Daoy (cell line): ENCODE results near the gene PTPN11. TPM values are rescaled to one million over a fixed set of nuclear protein-coding genes. Genes with fewer than 3 reads are reported as not detected.

Experiments
- DNase-seq: peaks from one replicate; pipeline ENCODE4 v3.0.0-alpha.2; 2015; ENCODE audit warnings: low read depth
- total RNA-seq: library from RNA; depleted of rRNA; stranded (reverse); fragments of >200 nt; shearing (Covaris generic); gene quantifications from 2 replicates; pipeline ENCODE4 v1.2.3, GENCODE V29; 2014; rRNA removed

PTPN11 gene
- total RNA-seq, 1 experiment from 2014 or later: 107 TPM

DNA sequence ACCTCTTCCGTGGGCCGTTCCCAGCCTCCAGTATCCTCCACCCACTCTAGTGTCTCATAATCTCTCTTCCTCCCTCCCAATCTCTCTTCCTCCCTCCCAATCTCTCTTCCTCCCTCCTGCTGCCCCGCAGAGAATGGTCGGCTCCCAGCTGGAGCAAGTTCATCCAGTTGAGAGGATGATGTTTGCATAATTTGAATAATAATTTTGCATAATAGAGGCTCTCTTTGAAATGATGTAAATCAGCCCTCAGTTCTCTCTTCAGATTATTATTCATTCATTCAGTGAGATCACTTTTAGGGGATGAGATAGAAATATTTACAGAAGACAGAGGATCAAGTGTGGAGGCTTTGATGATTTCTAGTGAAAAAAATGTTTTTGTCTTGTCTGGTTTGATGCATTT lies 125.0 kb downstream of the PTPN11 start:
- DNase-seq: no peak

DNA sequence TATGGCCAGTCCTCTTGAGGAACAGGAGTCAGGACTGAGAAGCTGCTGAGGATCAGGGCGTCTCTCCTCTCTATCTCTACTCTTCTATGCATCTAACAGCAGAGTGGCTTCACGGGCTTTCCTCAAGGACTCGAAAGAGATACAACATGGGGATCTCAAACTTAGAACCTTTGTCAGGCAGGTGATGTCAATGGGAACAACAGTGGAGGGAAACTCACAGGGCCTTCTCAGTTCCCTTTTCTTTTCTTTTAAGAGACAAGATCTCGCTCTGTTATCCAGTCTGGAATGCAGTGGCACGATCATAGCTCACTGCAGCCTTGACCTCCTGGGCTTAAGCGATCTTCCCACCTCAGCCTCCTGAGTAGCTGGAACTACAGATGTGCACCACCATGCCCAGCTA lies 127.6 kb downstream of the PTPN11 start:
- no peak for DNase-seq

DNA sequence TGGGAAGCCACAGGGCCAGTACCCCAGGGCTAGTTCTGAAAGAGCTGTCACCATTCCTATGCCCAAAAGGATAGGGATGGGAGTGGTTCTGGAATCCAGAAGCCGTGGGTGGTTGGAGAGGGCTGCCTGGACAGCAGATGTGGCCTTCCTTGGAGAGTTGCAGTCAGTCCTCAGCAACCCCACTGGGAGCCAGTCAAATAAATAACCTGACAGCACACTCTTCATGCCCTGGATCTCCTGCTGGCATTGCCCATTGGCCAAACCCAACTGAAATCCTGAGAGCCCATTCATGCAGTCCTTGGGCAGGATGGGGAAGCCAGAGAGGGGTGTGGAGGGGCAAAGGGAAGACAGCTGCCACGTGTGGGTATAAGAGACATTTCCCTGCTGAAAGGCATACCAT lies 128.2 kb downstream of the PTPN11 start:
- DNase-seq: no peak

DNA sequence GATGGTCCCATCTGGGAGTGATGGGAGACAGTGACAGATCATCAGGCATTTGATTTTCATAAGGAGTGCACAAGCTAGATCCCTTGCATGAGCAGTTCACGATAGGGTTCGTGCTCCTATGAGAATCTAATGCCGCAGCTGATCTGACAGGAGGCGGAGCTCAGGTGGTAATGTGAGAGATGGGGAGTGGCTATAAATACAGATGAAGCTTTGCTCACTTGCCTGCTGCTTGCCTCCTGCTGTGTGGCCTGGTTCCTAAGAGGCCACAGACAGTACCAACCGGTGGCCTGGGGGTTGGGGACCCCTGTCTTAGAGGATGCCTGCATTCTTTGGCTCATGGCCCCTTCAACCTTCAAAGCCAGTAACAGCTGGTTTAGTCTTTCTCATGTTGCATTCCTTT lies 130.3 kb downstream of the PTPN11 start:
- no peak for DNase-seq

DNA sequence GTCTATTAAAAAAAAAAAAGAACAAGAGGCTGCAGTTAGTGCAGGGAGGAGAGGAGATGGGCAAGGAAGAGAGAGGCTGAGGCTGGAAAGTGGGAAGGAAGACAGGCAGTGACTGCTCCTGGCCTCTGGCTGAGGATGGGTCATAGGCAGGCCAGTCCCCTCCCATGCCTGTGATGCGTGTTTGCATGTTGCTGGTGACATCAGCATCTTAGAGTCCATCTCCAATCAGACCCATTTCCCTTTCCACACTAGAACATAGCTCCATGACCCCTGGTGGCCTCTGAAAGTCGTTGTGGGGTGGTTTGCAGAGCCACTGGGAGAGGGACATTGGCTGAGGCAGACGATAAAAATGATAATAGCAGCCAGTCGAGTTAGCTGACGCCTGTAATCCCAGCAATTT lies 132.9 kb downstream of the PTPN11 start:
- no peak for DNase-seq

DNA sequence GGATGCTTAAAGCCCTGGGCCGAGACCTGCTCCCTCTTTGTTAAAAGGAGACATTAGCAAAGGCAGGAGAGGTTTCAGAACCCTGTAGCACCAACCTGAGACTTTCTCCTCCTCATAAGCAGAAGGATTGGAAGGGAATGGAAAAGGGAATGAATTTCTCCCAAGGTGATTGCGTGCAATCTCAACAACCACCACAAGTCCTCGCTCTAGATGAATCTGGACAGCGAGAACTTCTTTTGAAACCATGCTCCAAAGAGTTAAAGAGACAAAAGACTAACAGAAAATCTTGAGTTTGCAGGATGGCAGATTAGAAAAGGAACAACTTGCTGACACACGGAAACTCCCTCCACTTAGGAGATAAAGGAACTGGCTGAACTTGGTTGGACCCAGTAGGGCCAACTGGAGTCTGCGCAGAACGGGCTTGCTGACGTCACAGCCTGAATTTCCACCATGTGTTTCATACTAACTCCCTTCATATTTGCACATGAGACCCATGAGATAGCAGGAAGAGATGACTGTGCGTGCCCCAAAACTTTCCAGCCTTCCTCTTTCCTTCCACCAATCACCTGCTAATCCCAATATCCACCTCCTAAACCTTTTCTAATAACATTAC lies 137.0 kb downstream of the PTPN11 start:
- peak; percentile 28 for DNase-seq

DNA sequence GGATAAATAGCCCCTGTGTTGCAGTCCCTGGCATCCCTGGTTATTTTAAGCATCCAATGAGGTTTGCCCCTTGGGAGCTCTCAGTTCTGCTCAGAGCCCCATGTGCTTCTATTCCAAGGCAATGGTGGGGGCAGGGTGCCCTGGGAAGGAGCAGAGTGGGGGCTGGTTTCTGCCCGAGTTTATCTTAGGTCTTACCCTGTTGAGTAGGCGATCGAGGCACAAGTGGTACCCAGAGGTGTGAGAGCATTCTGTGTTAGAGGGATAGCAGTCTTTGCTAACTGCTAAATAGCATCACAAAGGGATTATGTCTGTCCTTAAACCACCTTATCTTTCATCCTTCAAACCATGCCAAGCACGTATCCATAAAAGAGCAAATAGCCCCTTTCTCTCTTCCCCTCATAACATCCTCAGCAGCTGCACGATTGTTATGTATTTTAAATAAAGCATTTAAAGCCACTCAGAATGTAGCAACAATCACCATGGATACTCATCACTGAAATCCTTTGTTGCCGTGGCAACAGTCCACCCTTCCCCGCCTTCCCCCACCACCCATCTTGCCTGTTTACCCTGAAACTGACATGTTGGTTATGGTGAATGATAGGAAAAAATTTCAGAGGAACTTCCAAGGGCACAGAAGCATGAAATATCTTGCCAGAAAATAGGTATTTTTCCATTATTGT lies 139.3 kb downstream of the PTPN11 start:
- no peak for DNase-seq

Other genes starting within 250 kb of the PTPN11 start
- gene HECTD4, start 36.5 kb upstream of the PTPN11 start, total RNA-seq: 2.6 and 3.7 TPM in 2 replicates
- gene RPL6, start 9.3 kb upstream of the PTPN11 start, total RNA-seq: 3,173 and 3,566 TPM in 2 replicates